ENCODE measurements around the gene ITGB3.
A peak's percentile ranks its signal among the peaks of the same experiment; 100 is the strongest.

ITGB3 gene

DNA sequence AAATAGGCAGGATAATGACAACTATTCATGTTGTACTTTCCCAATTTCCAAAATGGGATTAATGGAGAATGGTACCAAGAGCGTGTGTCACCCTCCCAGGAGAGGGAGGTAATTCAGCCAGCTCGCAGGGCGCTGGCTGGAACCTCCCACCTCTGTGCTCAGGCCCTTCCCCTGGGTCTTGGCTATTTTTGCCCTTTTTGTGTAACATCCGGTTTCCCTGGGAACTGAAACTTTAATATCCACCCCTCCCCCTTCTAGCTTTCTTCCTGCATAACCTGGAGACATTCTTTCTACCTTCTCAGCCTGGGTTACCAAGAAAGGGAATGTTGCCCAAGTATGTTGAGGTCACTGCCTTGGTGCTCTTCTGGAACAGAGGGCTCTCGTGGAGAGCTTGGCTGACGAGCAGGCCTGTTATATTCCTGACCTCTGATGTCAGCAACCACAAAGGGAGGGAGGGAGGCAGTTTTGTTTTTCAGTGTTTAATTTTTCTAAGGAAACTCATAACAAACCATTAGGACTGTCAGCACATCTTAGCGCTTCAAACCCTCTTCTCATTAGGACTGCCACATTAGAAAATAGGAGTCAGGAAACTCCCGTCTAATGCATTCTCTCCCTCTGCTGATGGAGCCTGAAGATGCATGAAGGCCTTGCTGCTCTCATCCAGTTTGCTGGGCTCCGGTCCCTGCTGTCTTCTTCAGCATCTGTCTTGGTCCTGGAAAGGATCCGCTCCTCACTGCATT is 25.6 kb downstream of the ITGB3 start:
- H3K4me1 ChIP-seq (ENCODE audit: control insufficient read depth, low read length): peaks cover 69% of the 10 kb centered on the region
- H3K36me3 ChIP-seq (ENCODE audit: control insufficient read depth, low read length): no peaks in the 10 kb centered on the region
- H3K4me2 ChIP-seq (ENCODE audit: low read length): peak overlapping the region; percentile 95
- H4K20me1 ChIP-seq (ENCODE audit: control insufficient read depth, insufficient read depth, low read depth, low read length): no peaks in the 10 kb centered on the region
- H3K27ac ChIP-seq (ENCODE audit: low read depth, low read length): peak overlapping the region; percentile 55
- H3F3A ChIP-seq (ENCODE audit: control insufficient read depth, insufficient read depth): peaks cover 7% of the 10 kb centered on the region
- H3K27me3 ChIP-seq (ENCODE audit: control insufficient read depth, low read length): no peaks in the 10 kb centered on the region
- H3K4me3 ChIP-seq (ENCODE audit: low read length): peak overlapping the region; percentile 69
- H3K9me2 ChIP-seq (replicated peaks; ENCODE audit: control insufficient read depth, low read length): no peaks in the 10 kb centered on the region
- TF ChIP-seq, protein P1, sequence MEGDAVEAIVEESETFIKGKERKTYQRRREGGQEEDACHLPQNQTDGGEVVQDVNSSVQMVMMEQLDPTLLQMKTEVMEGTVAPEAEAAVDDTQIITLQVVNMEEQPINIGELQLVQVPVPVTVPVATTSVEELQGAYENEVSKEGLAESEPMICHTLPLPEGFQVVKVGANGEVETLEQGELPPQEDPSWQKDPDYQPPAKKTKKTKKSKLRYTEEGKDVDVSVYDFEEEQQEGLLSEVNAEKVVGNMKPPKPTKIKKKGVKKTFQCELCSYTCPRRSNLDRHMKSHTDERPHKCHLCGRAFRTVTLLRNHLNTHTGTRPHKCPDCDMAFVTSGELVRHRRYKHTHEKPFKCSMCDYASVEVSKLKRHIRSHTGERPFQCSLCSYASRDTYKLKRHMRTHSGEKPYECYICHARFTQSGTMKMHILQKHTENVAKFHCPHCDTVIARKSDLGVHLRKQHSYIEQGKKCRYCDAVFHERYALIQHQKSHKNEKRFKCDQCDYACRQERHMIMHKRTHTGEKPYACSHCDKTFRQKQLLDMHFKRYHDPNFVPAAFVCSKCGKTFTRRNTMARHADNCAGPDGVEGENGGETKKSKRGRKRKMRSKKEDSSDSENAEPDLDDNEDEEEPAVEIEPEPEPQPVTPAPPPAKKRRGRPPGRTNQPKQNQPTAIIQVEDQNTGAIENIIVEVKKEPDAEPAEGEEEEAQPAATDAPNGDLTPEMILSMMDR (IDR thresholded peaks at IDR 0.05; ENCODE audit: low read depth, low read length, poor library complexity, severe bottlenecking): no peak
- no peak for TF ChIP-seq EZH2phosphoT487 (IDR thresholded peaks at IDR 0.05; ENCODE audit: borderline replicate concordance, low read length)
- no peaks in the 10 kb centered on the region for H3K79me2 ChIP-seq (ENCODE audit: control insufficient read depth, low read length)
- H3K9me3 ChIP-seq (ENCODE audit: control insufficient read depth, insufficient read depth, low read length): no peaks in the 10 kb centered on the region

DNA sequence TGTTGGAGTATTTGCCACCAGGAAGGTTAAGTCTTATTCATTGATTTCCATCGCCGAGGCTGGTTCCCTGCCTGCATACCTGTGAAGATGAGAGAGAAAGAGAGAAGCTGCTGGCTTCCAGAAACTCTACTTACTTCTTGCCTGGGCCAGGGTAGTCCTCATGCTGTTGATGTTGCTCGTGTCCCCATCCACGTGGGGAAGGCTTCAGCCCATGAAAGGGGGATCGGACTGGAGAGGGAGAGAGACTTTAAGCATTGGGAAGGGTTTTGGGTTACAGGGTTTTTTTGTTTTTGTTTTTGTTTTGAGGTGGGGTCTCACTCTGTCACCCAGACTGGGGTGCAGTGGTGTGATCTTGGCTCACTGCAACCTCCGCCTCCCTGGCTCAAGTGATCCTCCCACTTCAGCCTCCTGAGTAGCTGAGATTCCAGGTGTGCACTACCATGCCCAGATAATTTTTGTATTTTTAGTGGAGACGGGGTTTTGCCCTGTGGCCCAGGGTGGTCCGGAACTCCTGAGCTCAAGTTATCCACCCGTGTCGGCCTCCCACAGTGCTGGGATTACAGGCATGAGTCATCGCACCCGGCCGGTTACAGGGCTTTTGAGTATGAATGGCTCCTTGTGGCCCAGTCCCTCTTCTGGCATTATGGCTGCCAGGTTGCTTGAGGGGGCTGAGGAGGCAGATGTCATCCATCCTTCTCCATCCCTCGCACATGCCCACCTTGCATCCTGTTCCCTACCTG is 26.6 kb downstream of the ITGB3 start:
- H3K27ac ChIP-seq (ENCODE audit: low read depth, low read length): no peak overlapping the region
- TF ChIP-seq EZH2phosphoT487 (IDR thresholded peaks at IDR 0.05; ENCODE audit: borderline replicate concordance, low read length): no peak
- TF ChIP-seq, protein P1 (IDR thresholded peaks at IDR 0.05; ENCODE audit: low read depth, low read length, poor library complexity, severe bottlenecking): no peak
- H3K4me3 ChIP-seq (ENCODE audit: low read length): peak overlapping the region; percentile 69; the same call in 1 of the 2 replicates

DNA sequence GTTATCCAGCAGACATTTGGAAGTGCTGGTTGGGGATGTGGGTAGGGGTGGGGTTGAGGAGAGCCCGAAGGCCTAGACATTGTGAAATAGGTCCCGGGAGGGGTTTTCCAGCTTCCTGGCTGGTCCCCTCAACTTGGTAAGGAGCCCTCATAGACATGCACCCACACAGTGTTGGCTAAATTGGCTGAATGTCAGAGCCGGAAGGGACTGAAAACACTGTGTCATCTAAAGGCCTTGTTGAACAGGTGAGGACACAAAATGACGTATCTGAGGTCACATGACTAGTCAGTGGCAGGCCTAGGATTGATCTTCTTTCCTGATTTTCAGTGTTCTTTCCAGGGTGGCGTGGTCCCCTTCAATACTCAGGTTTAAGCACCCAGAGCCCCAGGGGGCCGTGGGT is 27.6 kb downstream of the ITGB3 start:
- peaks cover 60% of the 10 kb centered on the region for H3K4me1 ChIP-seq (ENCODE audit: control insufficient read depth, low read length)
- H3K36me3 ChIP-seq (ENCODE audit: control insufficient read depth, low read length): no peaks in the 10 kb centered on the region
- H3K4me3 ChIP-seq (ENCODE audit: low read length): no peak overlapping the region
- TF ChIP-seq EZH2phosphoT487 (IDR thresholded peaks at IDR 0.05; ENCODE audit: borderline replicate concordance, low read length): no peak
- TF ChIP-seq, protein P1 (IDR thresholded peaks at IDR 0.05; ENCODE audit: low read depth, low read length, poor library complexity, severe bottlenecking): no peak
- H3K27me3 ChIP-seq (ENCODE audit: control insufficient read depth, low read length): no peaks in the 10 kb centered on the region
- H3F3A ChIP-seq (ENCODE audit: control insufficient read depth, insufficient read depth): peaks cover 7% of the 10 kb centered on the region
- no peaks in the 10 kb centered on the region for H3K9me3 ChIP-seq (ENCODE audit: control insufficient read depth, insufficient read depth, low read length)
- H4K20me1 ChIP-seq (ENCODE audit: control insufficient read depth, insufficient read depth, low read depth, low read length): no peaks in the 10 kb centered on the region
- H3K79me2 ChIP-seq (ENCODE audit: control insufficient read depth, low read length): no peaks in the 10 kb centered on the region
- no peaks in the 10 kb centered on the region for H3K9me2 ChIP-seq (replicated peaks; ENCODE audit: control insufficient read depth, low read length)
- H3K4me2 ChIP-seq (ENCODE audit: low read length): no peak overlapping the region
- no peak overlapping the region for H3K27ac ChIP-seq (ENCODE audit: low read depth, low read length)

More for the DNA sequence above, 26.6 kb downstream of the ITGB3 start:
- Histone ChIP-seq H3F3A (ENCODE audit: control insufficient read depth, insufficient read depth) (peaks cover 7% of the 10 kb centered on the region), H3K36me3 (ENCODE audit: control insufficient read depth, low read length) (no peaks in the 10 kb centered on the region), H3K4me1 (ENCODE audit: control insufficient read depth, low read length) (peaks cover 65% of the 10 kb centered on the region), H3K79me2 (ENCODE audit: control insufficient read depth, low read length) (no peaks in the 10 kb centered on the region), H3K9me3 (ENCODE audit: control insufficient read depth, insufficient read depth, low read length) (no peaks in the 10 kb centered on the region), H3K27me3 (ENCODE audit: control insufficient read depth, low read length) (no peaks in the 10 kb centered on the region), H4K20me1 (ENCODE audit: control insufficient read depth, insufficient read depth, low read depth, low read length) (no peaks in the 10 kb centered on the region), H3K9me2 (replicated peaks; ENCODE audit: control insufficient read depth, low read length) (no peaks in the 10 kb centered on the region), H3K4me2 (ENCODE audit: low read length) (peak overlapping the region; percentile 95)

Measured in DOHH2 (cell line).